ENCODE results near the gene ATXN3L. TPM values are rescaled to one million over a fixed set of nuclear protein-coding genes. Genes with fewer than 3 reads are reported as not detected.

The ATXN3L gene
- total and polyA plus RNA-seq, 10 of the 15 experiments (the other 5 are each of a cell fraction or from before 2014, with no cell fraction given), result not detected

- no TSS peak for BruUV-seq (replicated peaks)
- WGBS (ENCODE audit: insufficient coverage, insufficient replicate concordance, low lambda C conversion rate, missing lambda C conversion rate), result 73% methylated on average over 8 of the region's 8 CpGs
- H3K27me3 ChIP-seq (replicated peaks in 1 of 2; ENCODE audit: control insufficient read depth in 2 of 2, insufficient read depth in 2 of 2, low read length in 1 of 2), result no peaks in the 10 kb centered on the region
- intact Hi-C loops (cut with micrococcal nuclease; ENCODE audit: unreplicated experiment) (no loop called here), in situ Hi-C loops (cut with MboI) (no loop called here)
- CTCF ChIA-PET, result no interaction called here
- SMC1A ChIA-PET (ENCODE audit: uncharacterized antibody, unreplicated experiment), result no interaction called here
- H3K79me2 ChIP-seq (ENCODE audit: control insufficient read depth, insufficient read depth, low read length), result no peaks in the 10 kb centered on the region
- H3K27ac ChIP-seq (ENCODE audit: control insufficient read depth, insufficient read depth), result no peak overlapping the region
- H3K4me3 ChIP-seq, result no peak overlapping the region
- no peak overlapping the region for H3K9ac ChIP-seq (ENCODE audit: control insufficient read depth, insufficient read depth, low read length)
- DNase-seq (ENCODE audit: low read depth, low spot score) (no peak), ATAC-seq (no peak), FAIRE-seq (no peak)
- RAD21 ChIA-PET (ENCODE audit: unreplicated experiment), result no interaction called here
- no peaks in the 10 kb centered on the region for H3K36me3 ChIP-seq (ENCODE audit: control insufficient read depth in 2 of 2, insufficient read depth in 2 of 2, low read length in 1 of 2)
- H3K9me3 ChIP-seq (replicated peaks; ENCODE audit: control insufficient read depth, insufficient read depth, low read length), result no peaks in the 10 kb centered on the region
- H3K4me1 ChIP-seq (ENCODE audit: control insufficient read depth, insufficient read depth, low read length), result no peaks in the 10 kb centered on the region
- no peak overlapping the region for H3K4me2 ChIP-seq (ENCODE audit: control insufficient read depth, insufficient read depth)
- H4K20me1 ChIP-seq (ENCODE audit: control insufficient read depth, insufficient read depth), result no peaks in the 10 kb centered on the region
- POLR2A ChIA-PET, result no interaction called here
- TF ChIP-seq, protein P1, sequence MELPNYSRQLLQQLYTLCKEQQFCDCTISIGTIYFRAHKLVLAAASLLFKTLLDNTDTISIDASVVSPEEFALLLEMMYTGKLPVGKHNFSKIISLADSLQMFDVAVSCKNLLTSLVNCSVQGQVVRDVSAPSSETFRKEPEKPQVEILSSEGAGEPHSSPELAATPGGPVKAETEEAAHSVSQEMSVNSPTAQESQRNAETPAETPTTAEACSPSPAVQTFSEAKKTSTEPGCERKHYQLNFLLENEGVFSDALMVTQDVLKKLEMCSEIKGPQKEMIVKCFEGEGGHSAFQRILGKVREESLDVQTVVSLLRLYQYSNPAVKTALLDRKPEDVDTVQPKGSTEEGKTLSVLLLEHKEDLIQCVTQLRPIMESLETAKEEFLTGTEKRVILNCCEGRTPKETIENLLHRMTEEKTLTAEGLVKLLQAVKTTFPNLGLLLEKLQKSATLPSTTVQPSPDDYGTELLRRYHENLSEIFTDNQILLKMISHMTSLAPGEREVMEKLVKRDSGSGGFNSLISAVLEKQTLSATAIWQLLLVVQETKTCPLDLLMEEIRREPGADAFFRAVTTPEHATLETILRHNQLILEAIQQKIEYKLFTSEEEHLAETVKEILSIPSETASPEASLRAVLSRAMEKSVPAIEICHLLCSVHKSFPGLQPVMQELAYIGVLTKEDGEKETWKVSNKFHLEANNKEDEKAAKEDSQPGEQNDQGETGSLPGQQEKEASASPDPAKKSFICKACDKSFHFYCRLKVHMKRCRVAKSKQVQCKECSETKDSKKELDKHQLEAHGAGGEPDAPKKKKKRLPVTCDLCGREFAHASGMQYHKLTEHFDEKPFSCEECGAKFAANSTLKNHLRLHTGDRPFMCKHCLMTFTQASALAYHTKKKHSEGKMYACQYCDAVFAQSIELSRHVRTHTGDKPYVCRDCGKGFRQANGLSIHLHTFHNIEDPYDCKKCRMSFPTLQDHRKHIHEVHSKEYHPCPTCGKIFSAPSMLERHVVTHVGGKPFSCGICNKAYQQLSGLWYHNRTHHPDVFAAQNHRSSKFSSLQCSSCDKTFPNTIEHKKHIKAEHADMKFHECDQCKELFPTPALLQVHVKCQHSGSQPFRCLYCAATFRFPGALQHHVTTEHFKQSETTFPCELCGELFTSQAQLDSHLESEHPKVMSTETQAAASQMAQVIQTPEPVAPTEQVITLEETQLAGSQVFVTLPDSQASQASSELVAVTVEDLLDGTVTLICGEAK (IDR thresholded peaks at IDR 0.05; ENCODE audit: borderline replicate concordance), result no peak
- TF ChIP-seq ZNF217 (IDR thresholded peaks at IDR 0.05) (no peak), HCFC1 (IDR thresholded peaks at IDR 0.05; ENCODE audit: low read length) (no peak), FOXK2 (IDR thresholded peaks at IDR 0.05) (no peak), STAT1 (conservative IDR thresholded peaks at IDR 0.05) (no peak), CBFB (IDR thresholded peaks at IDR 0.05; ENCODE audit: low read depth) (no peak), NKRF (conservative IDR thresholded peaks at IDR 0.05) (no peak), TCF7 (IDR thresholded peaks at IDR 0.05; ENCODE audit: borderline replicate concordance) (no peak)
- TF ChIP-seq, protein P2, sequence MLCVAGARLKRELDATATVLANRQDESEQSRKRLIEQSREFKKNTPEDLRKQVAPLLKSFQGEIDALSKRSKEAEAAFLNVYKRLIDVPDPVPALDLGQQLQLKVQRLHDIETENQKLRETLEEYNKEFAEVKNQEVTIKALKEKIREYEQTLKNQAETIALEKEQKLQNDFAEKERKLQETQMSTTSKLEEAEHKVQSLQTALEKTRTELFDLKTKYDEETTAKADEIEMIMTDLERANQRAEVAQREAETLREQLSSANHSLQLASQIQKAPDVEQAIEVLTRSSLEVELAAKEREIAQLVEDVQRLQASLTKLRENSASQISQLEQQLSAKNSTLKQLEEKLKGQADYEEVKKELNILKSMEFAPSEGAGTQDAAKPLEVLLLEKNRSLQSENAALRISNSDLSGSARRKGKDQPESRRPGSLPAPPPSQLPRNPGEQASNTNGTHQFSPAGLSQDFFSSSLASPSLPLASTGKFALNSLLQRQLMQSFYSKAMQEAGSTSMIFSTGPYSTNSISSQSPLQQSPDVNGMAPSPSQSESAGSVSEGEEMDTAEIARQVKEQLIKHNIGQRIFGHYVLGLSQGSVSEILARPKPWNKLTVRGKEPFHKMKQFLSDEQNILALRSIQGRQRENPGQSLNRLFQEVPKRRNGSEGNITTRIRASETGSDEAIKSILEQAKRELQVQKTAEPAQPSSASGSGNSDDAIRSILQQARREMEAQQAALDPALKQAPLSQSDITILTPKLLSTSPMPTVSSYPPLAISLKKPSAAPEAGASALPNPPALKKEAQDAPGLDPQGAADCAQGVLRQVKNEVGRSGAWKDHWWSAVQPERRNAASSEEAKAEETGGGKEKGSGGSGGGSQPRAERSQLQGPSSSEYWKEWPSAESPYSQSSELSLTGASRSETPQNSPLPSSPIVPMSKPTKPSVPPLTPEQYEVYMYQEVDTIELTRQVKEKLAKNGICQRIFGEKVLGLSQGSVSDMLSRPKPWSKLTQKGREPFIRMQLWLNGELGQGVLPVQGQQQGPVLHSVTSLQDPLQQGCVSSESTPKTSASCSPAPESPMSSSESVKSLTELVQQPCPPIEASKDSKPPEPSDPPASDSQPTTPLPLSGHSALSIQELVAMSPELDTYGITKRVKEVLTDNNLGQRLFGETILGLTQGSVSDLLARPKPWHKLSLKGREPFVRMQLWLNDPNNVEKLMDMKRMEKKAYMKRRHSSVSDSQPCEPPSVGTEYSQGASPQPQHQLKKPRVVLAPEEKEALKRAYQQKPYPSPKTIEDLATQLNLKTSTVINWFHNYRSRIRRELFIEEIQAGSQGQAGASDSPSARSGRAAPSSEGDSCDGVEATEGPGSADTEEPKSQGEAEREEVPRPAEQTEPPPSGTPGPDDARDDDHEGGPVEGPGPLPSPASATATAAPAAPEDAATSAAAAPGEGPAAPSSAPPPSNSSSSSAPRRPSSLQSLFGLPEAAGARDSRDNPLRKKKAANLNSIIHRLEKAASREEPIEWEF (IDR thresholded peaks at IDR 0.05; ENCODE audit: insufficient replicate concordance, low read depth, low read length), result no peak
- H2AFZ ChIP-seq (ENCODE audit: control insufficient read depth, low read depth, low read length), result no peak overlapping the region
Observed at GRCh38 chrX:13327666-13328065, 7.8 kb upstream of the ATXN3L start.
